HepG2 (cell line): Measurements from ENCODE around the gene GDF15. TPM values are rescaled to one million over a fixed set of nuclear protein-coding genes. Genes with fewer than 3 reads are reported as not detected.

Experiments
- ATAC-seq: fragments of 200-7000 bp; cut with Tn5 transposase; 3 replicates; pipeline ENCODE4 v1.9.1; 2020; ENCODE audit warnings: mild to moderate bottlenecking, moderate library complexity
- BruUV-seq: library from RNA; stranded (reverse); fragments of 400-500 nt; replicated peaks from 2 replicates; lab custom pipeline; 2021; lab: Mats Ljungman, UMichigan
- CTCF ChIA-PET: fragments of 300-600 bp; formaldehyde crosslinking; extraction: SDS; loops from one replicate; lab custom pipeline; 2021; ENCODE audit warnings: low total read pairs, inconsistent platforms, low intra/inter-chr PET ratio; lab: Yijun Ruan, JAX
- POLR2A ChIA-PET: fragments of 350-600 bp; sonication (Branson Sonifier 250); formaldehyde crosslinking; loops from one replicate; lab custom pipeline; 2020; ENCODE audit warnings: antibody characterized with exemption, inconsistent platforms; lab: Yijun Ruan, JAX
- DNase-seq: peaks from one replicate; pipeline ENCODE4 v3.0.0-alpha.2; 2015; ENCODE audit warnings: low spot score
- FAIRE-seq: peaks from 3 replicates; lab custom pipeline; 2011; peaks lifted over from hg19 to GRCh38; lab: Jason Lieb, UNC
- H2AFZ ChIP-seq: one replicate; pipeline ENCODE4 v1.6.1; 2011; ENCODE audit warnings: low read length, inconsistent platforms
- H3K27ac ChIP-seq: fragments of 300-600 bp; 3 replicates; pipeline ENCODE4 v1.8.0; 2011; ENCODE audit warnings: mixed run types, mild to moderate bottlenecking, mixed read lengths, low read length, inconsistent platforms; ENCODE audit not compliant: insufficient read depth; ENCODE audit errors: extremely low read length
- H3K27me3 ChIP-seq, 2 experiments: fragments of 200-600 bp in 1 of 2; 2 replicates in 1 of 2; 3 replicates in 1 of 2; pipeline versions ENCODE4 v1.6.0 to v1.8.0; 2011; ENCODE audit warnings: low read length in 2 of 2, mild to moderate bottlenecking in 2 of 2, moderate library complexity in 2 of 2, inconsistent platforms in 1 of 2; ENCODE audit not compliant: insufficient read depth in 2 of 2, control insufficient read depth in 1 of 2
- H3K36me3 ChIP-seq, 2 experiments: fragments of 200-600 bp in 1 of 2; replicated peaks in 1 of 2; 2 replicates in 1 of 2; 3 replicates in 1 of 2; pipeline versions ENCODE4 v1.5.1 to v1.8.0; 2011; ENCODE audit warnings: low read length in 2 of 2, inconsistent platforms in 1 of 2; ENCODE audit not compliant: insufficient read depth in 2 of 2, control insufficient read depth in 1 of 2
- H3K4me1 ChIP-seq: 2 replicates; pipeline ENCODE4 v1.5.1; 2012; ENCODE audit warnings: low read length, inconsistent platforms; ENCODE audit not compliant: insufficient read depth
- H3K4me2 ChIP-seq: 2 replicates; pipeline ENCODE4 v1.6.0; 2011; ENCODE audit warnings: low read depth, low read length, inconsistent platforms
- H3K4me3 ChIP-seq, 3 experiments: fragments of 200-600 bp in 1 of 3; sonication (generic), shearing (Covaris generic) in 1 of 3; replicated peaks in 1 of 3; 2 replicates each; pipeline ENCODE4 v1.5.1; 2011 to 2016; ENCODE audit warnings: low read length in 3 of 3, inconsistent platforms in 2 of 3, low read depth in 2 of 3, mild to moderate bottlenecking in 2 of 3, control low read depth in 1 of 3, mixed read lengths in 1 of 3; ENCODE audit not compliant: insufficient read depth in 1 of 3
- H3K79me2 ChIP-seq: one replicate; pipeline ENCODE4 v1.6.1; 2011; ENCODE audit warnings: low read length, inconsistent platforms; ENCODE audit not compliant: insufficient read depth
- H3K9ac ChIP-seq: 2 replicates; pipeline ENCODE4 v1.6.0; 2011; ENCODE audit warnings: mild to moderate bottlenecking, low read depth, low read length, inconsistent platforms; ENCODE audit not compliant: insufficient read depth
- H3K9me3 ChIP-seq: 2 replicates; pipeline ENCODE4 v1.5.1; 2012; ENCODE audit warnings: mild to moderate bottlenecking, low read length
- H4K20me1 ChIP-seq: 2 replicates; pipeline ENCODE4 v1.6.0; 2011; ENCODE audit warnings: inconsistent platforms, mild to moderate bottlenecking, low read length, moderate library complexity; ENCODE audit not compliant: insufficient read depth
- AKNA ChIP-seq: sonication (generic); formaldehyde crosslinking; IDR thresholded peaks from 2 replicates; pipeline ENCODE4 v1.4.0; 2020; ENCODE audit warnings: missing genetic modification reagents, borderline replicate concordance
- BORCS8-MEF2B ChIP-seq: sonication (generic); formaldehyde crosslinking; IDR thresholded peaks from 2 replicates; pipeline ENCODE4 v1.8.0; 2022; ENCODE audit warnings: mild to moderate bottlenecking, missing genetic modification reagents
- MTF2 ChIP-seq: sonication (generic); formaldehyde crosslinking; IDR thresholded peaks from 2 replicates; pipeline ENCODE4 v1.5.0; 2020; ENCODE audit warnings: missing genetic modification reagents, borderline replicate concordance
- NFKBIZ ChIP-seq: IDR thresholded peaks from 2 replicates; pipeline ENCODE4 v1.6.1; 2018; ENCODE audit warnings: missing genetic modification reagents, missing compliant biosample characterization
- PAF1 ChIP-seq: IDR thresholded peaks from 2 replicates; pipeline ENCODE4 v1.6.1; 2016; ENCODE audit warnings: missing genetic modification reagents, missing compliant biosample characterization
- RORA ChIP-seq: sonication (generic); formaldehyde crosslinking; IDR thresholded peaks from 2 replicates; pipeline ENCODE4 v1.5.0; 2020; ENCODE audit warnings: mild to moderate bottlenecking, missing genetic modification reagents, moderate library complexity
- SSRP1 ChIP-seq: IDR thresholded peaks from 2 replicates; pipeline ENCODE4 v1.6.1; 2016; ENCODE audit warnings: control low read depth
- ZNF263 ChIP-seq: sonication (generic); formaldehyde crosslinking; IDR thresholded peaks from 2 replicates; pipeline ENCODE4 v1.4.0; 2020; ENCODE audit warnings: missing genetic modification reagents
- ZNF337 ChIP-seq: sonication (generic); formaldehyde crosslinking; IDR thresholded peaks from 2 replicates; pipeline ENCODE4 v1.5.1; 2020; ENCODE audit warnings: missing genetic modification reagents, low read depth, mild to moderate bottlenecking, borderline replicate concordance
- ZNF709 ChIP-seq: sonication (generic); formaldehyde crosslinking; IDR thresholded peaks from 2 replicates; pipeline ENCODE4 v1.5.0; 2020; ENCODE audit warnings: mild to moderate bottlenecking, missing genetic modification reagents
- WGBS: methylation state at CpG from one replicate; pipeline ENCODE4 v1.1.6; 2017; ENCODE audit warnings: low lambda C conversion rate; 5-methylcytosine and 5-hydroxymethylcytosine counted together
- in situ Hi-C: cut with HindIII; loops from 2 replicates; pipeline ENCODE4 v1.10.0; 2017; ENCODE audit warnings: low pct_unique_long_range_greater_than_20kb; ENCODE audit not compliant: extremely low pct_ligation_motif_present
- intact Hi-C: fragments of 100-400 bp; cut with micrococcal nuclease; formaldehyde crosslinking; loops from one replicate; pipeline ENCODE4 v1.10.0; 2022; ENCODE audit not compliant: unreplicated experiment
- polyA plus RNA-seq, 8 experiments: library from polyadenylated mRNA; depleted of rRNA in 3 of 8; stranded (reverse) in 7 of 8; unstranded in 1 of 8; fragments of >200 nt; fragmentation: Illumina TruSeq in 4 of 8; extraction: Trizol in 4 of 8; gene quantifications; 2 replicates each; pipeline versions ENCODE4 v1.2.1 to v1.2.3, GENCODE V29; 2011 to 2016; ENCODE audit warnings: low read depth in 4 of 8, missing spikeins in 1 of 8, mixed read lengths in 1 of 8; ENCODE audit not compliant: insufficient read depth in 1 of 8
- total RNA-seq, 5 experiments: library from RNA; depleted of rRNA; stranded (reverse); fragments of >200 nt; fragmentation: Illumina TruSeq; extraction: Trizol; gene quantifications; 2 replicates each; pipeline ENCODE4 v1.2.3, GENCODE V29; 2016; ENCODE audit warnings: low read depth in 1 of 5
- TF ChIP-seq, protein P1 (sequence below): sonication (generic); formaldehyde crosslinking; IDR thresholded peaks from 2 replicates; pipeline ENCODE4 v1.8.0; 2022; ENCODE audit warnings: mild to moderate bottlenecking, missing genetic modification reagents

Gene GDF15
- total and polyA plus RNA-seq, 2 of the 13 experiments (the other 11 are each of a cell fraction or from before 2014, with no cell fraction given), result 146 to 422 TPM

DNA sequence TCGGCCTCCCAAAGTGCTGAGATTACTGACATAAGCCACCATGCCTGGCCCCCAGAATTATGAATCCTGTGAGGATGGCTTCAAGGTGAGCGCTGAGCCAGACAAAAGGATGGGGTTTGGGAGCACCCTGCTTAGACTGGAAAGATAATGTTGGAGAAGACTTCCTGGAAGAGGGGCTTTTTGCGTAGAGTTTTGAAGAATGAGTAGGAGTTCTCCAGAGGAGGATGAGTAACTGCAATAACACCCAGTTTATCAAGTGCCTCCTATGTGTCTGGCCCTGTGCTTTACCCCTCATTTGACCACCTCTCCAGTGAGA is 641 bp upstream of the GDF15 start:
- H3K4me1 ChIP-seq, result peaks cover 52% of the 10 kb centered on the region
- peaks cover 57% of the 10 kb centered on the region for H3K79me2 ChIP-seq
- no peak for ATAC-seq
- H3K9ac ChIP-seq, result peak overlapping the region; percentile 84
- H3K36me3 ChIP-seq, result peaks cover 4 to 24% of the 10 kb centered on the region in 2 experiments; a peak in 4 of 5 replicates
- no peaks in the 10 kb centered on the region; a peak in 1 of 5 replicates for H3K27me3 ChIP-seq
- H3K9me3 ChIP-seq, result no peaks in the 10 kb centered on the region
- TSS peak; percentile 98 for BruUV-seq
- WGBS, result 48% methylated on average over 3 of the region's 3 CpGs
- in situ Hi-C loops (no loop called here), intact Hi-C loops (loop anchor here (5.0 kb wide), 1 partner anchor 38 kb away; no protein-coding TSS in a partner anchor)
- CTCF ChIA-PET, result interaction anchor here (1.1 to 4.4 kb wide), 4 partner anchors 26 to 107 kb away, joined by 3 to 20 read pairs (median 6); no protein-coding TSS in a partner anchor
- H2AFZ ChIP-seq, result no peak overlapping the region
- POLR2A ChIA-PET, result interaction anchor here (0.6 to 14.3 kb wide), 30 partner anchors 8 to 1892 kb away, joined by 3 to 514 read pairs (median 7); partner anchors contain the start of genes IQCN, JUND, LSM4 and PGPEP1
- no peak for FAIRE-seq
- H3K27ac ChIP-seq, result peak overlapping the region; percentile 80
- H3K4me2 ChIP-seq, result peak overlapping the region; percentile 97
- peaks cover 40% of the 10 kb centered on the region for H4K20me1 ChIP-seq
- peak overlapping the region; percentile 56 to 95 (median 91) for H3K4me3 ChIP-seq
- no peak for DNase-seq
- no peak for TF ChIP-seq RORA (CRISPR knock-in tag)
- 0 out of 2 replicates have a peak, but pooled peaks have one; percentile 32 for TF ChIP-seq ZNF337
- TF ChIP-seq NFKBIZ (CRISPR knock-in tag), result 0 out of 2 replicates have a peak, but pooled peaks have one; percentile 51
- 0 out of 2 replicates have a peak, but pooled peaks have one; percentile 11 for TF ChIP-seq BORCS8-MEF2B (CRISPR knock-in tag)
- TF ChIP-seq SSRP1, result peak; percentile 87
- TF ChIP-seq PAF1, result 0 out of 2 replicates have a peak, but pooled peaks have one; percentile 85
- TF ChIP-seq, protein P1, sequence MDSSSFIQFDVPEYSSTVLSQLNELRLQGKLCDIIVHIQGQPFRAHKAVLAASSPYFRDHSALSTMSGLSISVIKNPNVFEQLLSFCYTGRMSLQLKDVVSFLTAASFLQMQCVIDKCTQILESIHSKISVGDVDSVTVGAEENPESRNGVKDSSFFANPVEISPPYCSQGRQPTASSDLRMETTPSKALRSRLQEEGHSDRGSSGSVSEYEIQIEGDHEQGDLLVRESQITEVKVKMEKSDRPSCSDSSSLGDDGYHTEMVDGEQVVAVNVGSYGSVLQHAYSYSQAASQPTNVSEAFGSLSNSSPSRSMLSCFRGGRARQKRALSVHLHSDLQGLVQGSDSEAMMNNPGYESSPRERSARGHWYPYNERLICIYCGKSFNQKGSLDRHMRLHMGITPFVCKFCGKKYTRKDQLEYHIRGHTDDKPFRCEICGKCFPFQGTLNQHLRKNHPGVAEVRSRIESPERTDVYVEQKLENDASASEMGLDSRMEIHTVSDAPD (CRISPR knock-in tag), result no peak
- peak; percentile 43; the same call in 1 of the 2 replicates for TF ChIP-seq ZNF263 (CRISPR knock-in tag)
- peak; percentile 6; the same call in 1 of the 2 replicates for TF ChIP-seq MTF2 (CRISPR knock-in tag)
- no peak for TF ChIP-seq AKNA
- 0 out of 2 replicates have a peak, but pooled peaks have one; percentile 16 for TF ChIP-seq ZNF709 (CRISPR knock-in tag)
